Uterus (tissue), 2 donors: ENCODE measurements around the gene C9orf78.

Source experiments
- CTCF ChIP-seq, 4 experiments: fragments of 200-600 bp in 2 of 4; fragments of 450-650 bp in 2 of 4; sonication (generic) in 2 of 4; IDR thresholded peaks; one replicate each; pipeline ENCODE4 v1.5.1; 2016 to 2019; ENCODE audit warnings: antibody characterized with exemption in 4 of 4, mild to moderate bottlenecking in 2 of 4, moderate library complexity in 1 of 4
- POLR2A ChIP-seq, 2 donors: fragments of 450-650 bp; IDR thresholded peaks; one replicate each; pipeline ENCODE4 v1.6.1; 2016; ENCODE audit warnings: antibody characterized with exemption in 2 of 2, mild to moderate bottlenecking in 1 of 2, moderate library complexity in 1 of 2

DNA sequence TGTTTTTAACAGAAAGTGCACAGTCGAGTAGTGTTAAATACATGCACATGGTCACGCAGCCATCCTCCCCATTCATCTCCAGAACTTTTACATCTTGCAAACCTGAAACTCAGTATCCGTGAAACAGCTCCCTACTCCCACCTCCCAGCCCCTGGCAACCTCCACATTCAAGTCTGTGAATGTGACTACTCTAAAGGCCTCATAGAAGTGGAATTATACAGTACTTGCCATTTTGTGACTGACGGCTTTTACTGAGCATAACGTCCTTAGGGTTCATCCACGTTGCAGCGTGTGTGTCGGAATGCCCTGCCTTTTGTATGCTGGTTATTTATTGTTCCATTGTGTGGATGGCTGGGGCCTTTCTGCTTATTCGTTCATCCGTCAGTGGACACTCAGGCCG lies 36.0 kb upstream of the C9orf78 start:
- no peak for TF ChIP-seq CTCF (IDR thresholded peaks at IDR 0.05)
- no peak for TF ChIP-seq POLR2A (IDR thresholded peaks at IDR 0.05)
